Keratinocyte (primary cell): Measurements from ENCODE around the gene CD8B2.

Experiments used
- CTCF ChIP-seq, 3 experiments: IDR thresholded peaks in 1 of 3; conservative IDR thresholded peaks in 1 of 3; optimal IDR thresholded peaks in 1 of 3; 2 replicates in 2 of 3; 3 replicates in 1 of 3; pipeline versions ENCODE3 to v1.5.1; 2011; ENCODE audit warnings: low read length in 3 of 3, mild to moderate bottlenecking in 3 of 3, moderate library complexity in 2 of 3, control low read depth in 1 of 3, inconsistent platforms in 1 of 3; ENCODE audit not compliant: insufficient read depth in 2 of 3; ENCODE audit errors: extremely low read depth in 1 of 3
- EZH2 ChIP-seq: IDR thresholded peaks from one replicate; pipeline ENCODE4 v1.6.1; 2012; ENCODE audit warnings: inconsistent platforms, mild to moderate bottlenecking, low read length, moderate library complexity

- TF ChIP-seq CTCF (optimal IDR thresholded peaks at IDR 0.05 in 1 of 3, IDR thresholded peaks at IDR 0.05 in 1 of 3, conservative IDR thresholded peaks at IDR 0.05 in 1 of 3; ENCODE audit: extremely low read depth in 1 of 3, insufficient read depth in 2 of 3, low read length in 3 of 3), result no peak
- no peak for TF ChIP-seq EZH2
These were observed 29.7 kb downstream of the CD8B2 start for GRCh38 chr2:106516864-106517263.
